T-helper 9 cell (primary cell): Measurements from ENCODE around the gene FBN3.
"Not testable (repeated sequence)": the region's sequence is repeated elsewhere in the genome, so short reads cannot be mapped to it uniquely, and the experiment has no call there.

Experiments
- DNase-seq: peaks from one replicate; pipeline ENCODE4 v3.0.0-alpha.2; 2020
- total RNA-seq, 2 donors: gene quantifications; one replicate each; lab custom pipeline; 2026; lab: John Stamatoyannopoulos, UW

FBN3 gene
- 0 to 0.14 reads per million in 2 donors for total RNA-seq

GRCh38 chr19:8149261-8150094, at the start of gene FBN3:
TSS of gene FBN3 (minus strand) at chr19:8149592. CDS start at chr19:8147480, 2,112 bp downstream.
- no peak for DNase-seq

- no peak for DNase-seq
Measured at GRCh38 chr19:8196271-8196927, 47.0 kb upstream of the FBN3 start.

- peak; percentile 32 for DNase-seq
Measured at GRCh38 chr19:8194528-8195267, 45.3 kb upstream of the FBN3 start.

- DNase-seq: no peak
Measured at GRCh38 chr19:8192221-8192820, 42.9 kb upstream of the FBN3 start.

- no peak for DNase-seq
Measured at GRCh38 chr19:8185343-8186068, 36.1 kb upstream of the FBN3 start.

- no peak for DNase-seq
Measured at GRCh38 chr19:8184274-8184673, 34.9 kb upstream of the FBN3 start.

- no peak for DNase-seq
Measured at GRCh38 chr19:8180018-8180417, 30.6 kb upstream of the FBN3 start.

GRCh38 chr19:8174706-8175105, 25.3 kb upstream of the FBN3 start:
- DNase-seq: no peak

GRCh38 chr19:8168537-8168936, 19.1 kb upstream of the FBN3 start:
- DNase-seq: no peak

- no peak for DNase-seq
Measured at GRCh38 chr19:8167985-8168384, 18.6 kb upstream of the FBN3 start.

GRCh38 chr19:8163759-8164158, 14.4 kb upstream of the FBN3 start:
- DNase-seq: no peak

GRCh38 chr19:8161135-8161646, 11.8 kb upstream of the FBN3 start:
- no peak for DNase-seq

- not testable (repeated sequence) for DNase-seq
Measured at GRCh38 chr19:8159322-8159721, 9.9 kb upstream of the FBN3 start.

- DNase-seq: peak; percentile 14
Measured at GRCh38 chr19:8158411-8159074, 9.2 kb upstream of the FBN3 start.

- no peak for DNase-seq
Measured at GRCh38 chr19:8155318-8155717, 5.9 kb upstream of the FBN3 start.

- DNase-seq: not testable (repeated sequence)
Measured at GRCh38 chr19:8154014-8154413, 4.6 kb upstream of the FBN3 start.

GRCh38 chr19:8151767-8152035, 2.3 kb upstream of the FBN3 start:
- DNase-seq: no peak

GRCh38 chr19:8150998-8151766, 1.8 kb upstream of the FBN3 start:
- no peak for DNase-seq

GRCh38 chr19:8150178-8150865, 930 bp upstream of the FBN3 start:
- DNase-seq: no peak
